PFSK-1 (cell line): ENCODE data around the gene KCNQ4.

Experiments used
- FOXP2 ChIP-seq: optimal IDR thresholded peaks from 2 replicates; pipeline ENCODE3; 2011; ENCODE audit warnings: borderline replicate concordance, control low read depth, inconsistent platforms; ENCODE audit not compliant: insufficient read depth; ENCODE audit errors: extremely low read length, extremely low read depth
- POLR2AphosphoS5 ChIP-seq: IDR thresholded peaks from 2 replicates; pipeline ENCODE4 v1.6.1; 2012; ENCODE audit warnings: low read depth, mild to moderate bottlenecking, control low read depth, low read length, moderate library complexity
- REST ChIP-seq, 2 experiments: IDR thresholded peaks; 2 replicates each; pipeline versions ENCODE4 v1.6.1 to v1.8.0; 2011 to 2012; ENCODE audit warnings: low read depth in 2 of 2, low read length in 2 of 2, control low read depth in 1 of 2, inconsistent platforms in 1 of 2, mild to moderate bottlenecking in 1 of 2, moderate library complexity in 1 of 2; ENCODE audit not compliant: insufficient read depth in 1 of 2
- SIN3A ChIP-seq: IDR thresholded peaks from 2 replicates; pipeline ENCODE4 v1.6.1; 2012; ENCODE audit warnings: mild to moderate bottlenecking, low read length, moderate library complexity, borderline replicate concordance; ENCODE audit not compliant: insufficient read depth
- TAF1 ChIP-seq: IDR thresholded peaks from 2 replicates; pipeline ENCODE4 v1.6.1; 2012; ENCODE audit warnings: low read length, control low read depth, borderline replicate concordance; ENCODE audit not compliant: insufficient read depth

KCNQ4 gene

GRCh38 chr1:40777224-40777970 lies 6.2 kb upstream of the KCNQ4 start:
- TF ChIP-seq SIN3A (no peak), POLR2AphosphoS5 (no peak), REST (IDR thresholded peaks at IDR 0.05; ENCODE audit: insufficient read depth in 1 of 2, low read depth in 2 of 2, low read length in 2 of 2) (no peak), TAF1 (no peak), FOXP2 (no peak)

GRCh38 chr1:40780678-40781607 lies 2.6 kb upstream of the KCNQ4 start:
- TF ChIP-seq SIN3A (no peak), TAF1 (no peak), POLR2AphosphoS5 (no peak), FOXP2 (no peak), REST (IDR thresholded peaks at IDR 0.05; ENCODE audit: insufficient read depth in 1 of 2, low read depth in 2 of 2, low read length in 2 of 2) (no peak)

- TF ChIP-seq REST (IDR thresholded peaks at IDR 0.05; ENCODE audit: insufficient read depth in 1 of 2, low read depth in 2 of 2, low read length in 2 of 2) (no peak), SIN3A (no peak), TAF1 (no peak), POLR2AphosphoS5 (no peak), FOXP2 (no peak)
These were observed 2.0 kb upstream of the KCNQ4 start for GRCh38 chr1:40781608-40781971.

- no peak for TF ChIP-seq POLR2AphosphoS5
- TF ChIP-seq SIN3A, result no peak
- TF ChIP-seq REST (IDR thresholded peaks at IDR 0.05; ENCODE audit: insufficient read depth in 1 of 2, low read depth in 2 of 2, low read length in 2 of 2), result no peak
- no peak for TF ChIP-seq TAF1
- TF ChIP-seq FOXP2, result no peak
These were observed 1.1 kb upstream of the KCNQ4 start for GRCh38 chr1:40782371-40782956.
